AG09319 (cell line): Measurements from ENCODE around the gene CELA3A.
"Not testable (repeated sequence)": the region's sequence is repeated elsewhere in the genome, so short reads cannot be mapped to it uniquely, and the experiment has no call there.

Experiments used
- DNase-seq: peaks from one replicate; pipeline ENCODE4 v3.0.0-alpha.2; 2010; ENCODE audit warnings: low read depth; ENCODE audit errors: extremely low read depth
- TF ChIP-seq, protein P1 (sequence below): IDR thresholded peaks from 2 replicates; pipeline ENCODE4 v1.5.1; 2011; ENCODE audit warnings: low read depth, mild to moderate bottlenecking, inconsistent platforms, low read length, moderate library complexity

Gene CELA3A

DNA sequence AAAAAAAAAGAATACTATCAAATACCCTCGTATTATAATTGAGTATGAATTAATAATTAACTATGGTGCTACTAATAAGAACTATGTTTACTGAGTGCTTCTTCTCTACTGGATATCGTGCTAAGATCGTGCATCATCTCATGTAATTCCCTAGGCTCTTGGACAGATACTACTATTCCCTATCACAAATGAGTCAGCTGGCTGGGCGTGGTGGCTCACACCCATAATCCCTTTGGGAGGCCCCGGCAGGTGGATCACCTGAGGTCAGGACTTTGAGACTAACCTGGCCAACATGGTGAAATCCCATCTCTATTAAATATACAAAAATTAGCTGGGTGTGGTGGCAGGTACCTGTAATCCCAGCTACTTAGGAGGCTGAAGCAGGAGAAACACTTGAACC lies 15.6 kb upstream of the CELA3A start:
- not testable (repeated sequence) for DNase-seq

DNA sequence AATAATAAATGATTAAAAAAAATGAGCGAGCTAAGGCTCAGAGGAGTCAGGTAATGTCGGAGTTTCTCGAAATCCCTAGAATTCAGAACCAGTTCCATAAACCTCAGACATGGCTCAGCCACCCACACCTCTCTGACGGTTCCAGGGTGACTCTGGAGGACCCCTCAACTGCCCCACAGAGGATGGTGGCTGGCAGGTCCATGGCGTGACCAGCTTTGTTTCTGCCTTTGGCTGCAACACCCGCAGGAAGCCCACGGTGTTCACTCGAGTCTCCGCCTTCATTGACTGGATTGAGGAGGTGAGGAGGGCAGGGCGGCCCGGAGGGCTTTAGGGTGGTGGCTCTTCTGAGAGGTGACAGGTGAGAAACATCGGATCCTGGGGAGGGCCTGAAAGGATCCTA lies 15.1 kb upstream of the CELA3A start:
- DNase-seq: not testable (repeated sequence)

DNA sequence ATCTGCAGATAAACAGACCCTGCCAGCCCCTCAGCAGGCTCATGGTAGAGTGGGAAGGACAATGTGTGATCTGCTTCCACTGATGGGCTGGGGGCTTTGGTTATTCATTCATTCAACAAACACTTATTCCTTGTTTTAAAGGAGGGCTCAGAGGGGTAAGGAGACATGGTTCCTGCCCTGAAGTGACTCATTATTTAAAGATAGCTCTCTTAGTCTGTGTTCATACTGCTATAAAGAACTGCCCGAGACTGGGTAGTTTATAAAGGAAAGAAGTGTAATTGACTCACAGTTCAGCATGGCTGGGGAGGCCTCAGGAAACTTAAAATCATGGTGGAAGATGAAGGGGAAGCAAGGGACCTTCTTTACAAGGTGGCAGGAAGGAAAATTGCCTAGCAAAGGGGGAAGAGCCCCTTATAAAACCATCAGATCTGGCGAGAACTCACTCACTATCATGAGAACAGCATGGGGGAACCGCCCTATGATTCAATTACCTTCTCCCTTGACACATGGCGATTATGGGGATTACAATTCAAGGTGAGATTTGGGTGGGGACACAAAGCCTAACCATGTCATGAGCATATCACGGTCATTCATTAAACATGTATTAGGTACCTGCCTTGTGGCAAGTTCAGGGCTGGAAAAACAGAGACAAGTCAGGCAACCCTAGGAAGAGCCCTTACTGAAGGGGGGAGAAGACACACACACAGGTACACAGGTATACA lies 11.6 kb upstream of the CELA3A start:
- not testable (repeated sequence) for DNase-seq

DNA sequence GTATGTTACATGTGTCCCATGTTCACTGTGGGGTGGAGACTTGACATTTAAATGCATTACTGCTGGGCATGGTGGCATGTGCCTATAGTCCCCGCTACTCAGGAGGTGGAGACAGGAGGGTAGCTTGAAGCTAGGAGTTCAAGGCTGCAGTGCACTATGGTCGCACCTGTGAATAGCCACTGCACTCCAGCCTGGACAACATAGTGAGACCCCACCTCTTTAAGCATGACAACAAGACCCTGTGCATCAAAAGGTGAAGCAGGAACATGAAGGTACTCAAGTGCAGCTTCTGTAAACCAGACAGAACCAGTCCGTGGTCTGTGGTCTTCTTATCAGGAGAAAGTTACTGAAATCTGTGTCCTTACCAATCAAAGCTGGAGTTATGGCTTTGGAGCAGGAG lies 9.3 kb upstream of the CELA3A start:
- DNase-seq: not testable (repeated sequence)

DNA sequence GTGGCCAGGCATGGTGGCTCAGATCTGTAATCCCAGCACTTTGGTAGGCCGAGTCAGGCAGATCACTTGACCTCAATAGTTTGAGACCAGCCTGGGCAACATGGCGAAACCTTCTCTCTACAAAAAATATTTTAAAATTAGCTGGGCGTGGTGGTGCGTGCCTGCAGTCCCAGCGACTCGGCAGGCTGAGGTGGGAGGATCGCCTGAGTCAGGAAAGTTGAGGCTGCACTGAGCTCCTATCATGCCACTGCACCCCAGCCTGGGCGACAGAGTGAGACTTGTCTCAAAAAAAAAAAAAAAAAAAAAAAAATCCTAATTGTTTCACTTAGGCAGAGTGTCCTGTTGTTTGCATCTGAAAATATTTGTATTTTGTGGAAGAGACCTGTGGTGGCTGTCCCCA lies 6.7 kb upstream of the CELA3A start:
- DNase-seq: not testable (repeated sequence)

DNA sequence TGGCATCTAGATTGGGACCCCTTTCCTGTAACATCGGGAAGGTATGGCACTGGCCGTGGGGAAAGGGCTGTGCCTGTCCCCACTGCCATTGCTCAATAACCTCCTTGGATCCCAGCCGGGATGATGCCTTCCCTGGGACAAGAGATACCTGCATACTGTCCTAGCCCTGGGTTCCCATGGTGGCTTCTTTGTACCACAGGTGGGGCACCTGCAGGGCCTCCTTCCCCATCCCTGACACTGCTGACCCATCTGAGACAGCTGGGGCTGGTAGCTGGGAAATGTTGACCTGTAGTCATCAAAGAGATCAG lies 4.8 kb upstream of the CELA3A start:
- DNase-seq: not testable (repeated sequence)

DNA sequence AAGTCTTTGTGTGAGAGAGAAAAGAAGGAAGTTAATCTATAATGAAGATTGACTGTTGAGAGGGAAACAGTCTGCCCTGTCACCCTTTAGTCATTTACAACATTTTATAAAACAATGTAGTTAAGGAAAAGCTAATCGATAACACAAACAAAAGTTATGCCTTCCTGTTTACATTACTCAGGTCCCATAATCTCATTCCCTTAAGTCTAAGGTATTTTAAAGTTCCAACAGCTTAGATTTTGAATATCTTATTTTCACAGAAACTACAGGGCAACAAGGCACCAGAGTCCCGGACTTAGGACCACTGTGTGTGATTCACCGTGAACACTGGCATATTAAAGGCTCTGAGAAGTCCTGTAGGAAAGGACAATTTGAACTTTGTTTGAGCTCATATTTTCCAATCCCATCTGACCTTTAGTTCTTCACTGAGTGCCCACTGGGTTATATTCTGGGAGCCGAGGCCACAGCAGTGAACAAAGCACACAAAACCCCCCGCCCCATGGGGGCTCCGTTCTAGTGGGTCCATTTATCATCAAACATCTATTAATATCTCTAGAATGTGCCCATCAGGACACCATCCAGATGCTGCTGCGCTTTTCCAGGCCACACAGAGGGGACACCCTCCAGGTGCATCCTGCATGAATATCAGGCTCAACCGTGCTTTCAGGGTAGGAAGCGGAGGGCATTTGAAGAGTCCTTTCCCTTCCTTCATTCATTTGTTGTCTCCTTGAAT lies 3.4 kb upstream of the CELA3A start:
- DNase-seq: not testable (repeated sequence)

DNA sequence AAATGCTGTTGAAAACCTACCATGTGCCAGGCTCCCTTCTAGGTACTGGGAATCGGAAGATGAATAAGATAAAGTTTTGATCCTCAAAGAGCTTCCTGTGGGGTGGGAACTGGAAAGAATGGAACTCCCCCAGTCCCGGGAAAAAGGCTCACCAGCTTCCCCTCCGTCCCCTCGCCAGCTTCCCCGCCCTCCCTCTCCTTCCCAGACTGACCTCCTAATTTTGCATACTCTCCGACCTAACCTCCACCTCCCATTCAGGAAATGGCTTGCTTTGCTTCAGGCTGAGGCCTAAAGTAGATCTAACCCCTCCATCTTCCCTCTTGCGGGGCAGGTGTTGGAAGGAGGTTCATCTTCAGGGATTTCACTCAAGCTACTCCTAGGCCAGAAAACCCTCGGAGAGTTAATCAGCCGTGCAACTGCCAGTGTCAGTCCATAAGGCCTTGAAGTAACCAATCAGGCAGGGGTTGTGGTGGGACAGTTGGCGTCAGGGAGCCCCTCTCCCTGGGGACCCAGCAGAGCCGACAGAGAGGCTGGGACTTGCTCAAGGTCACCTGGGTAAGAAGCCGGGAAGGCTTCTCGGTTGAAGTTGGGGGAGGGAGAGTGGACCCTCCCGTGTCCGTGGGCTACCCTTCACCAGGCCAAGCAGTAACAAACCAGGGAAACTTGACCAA lies 2.7 kb upstream of the CELA3A start:
- not testable (repeated sequence) for DNase-seq

DNA sequence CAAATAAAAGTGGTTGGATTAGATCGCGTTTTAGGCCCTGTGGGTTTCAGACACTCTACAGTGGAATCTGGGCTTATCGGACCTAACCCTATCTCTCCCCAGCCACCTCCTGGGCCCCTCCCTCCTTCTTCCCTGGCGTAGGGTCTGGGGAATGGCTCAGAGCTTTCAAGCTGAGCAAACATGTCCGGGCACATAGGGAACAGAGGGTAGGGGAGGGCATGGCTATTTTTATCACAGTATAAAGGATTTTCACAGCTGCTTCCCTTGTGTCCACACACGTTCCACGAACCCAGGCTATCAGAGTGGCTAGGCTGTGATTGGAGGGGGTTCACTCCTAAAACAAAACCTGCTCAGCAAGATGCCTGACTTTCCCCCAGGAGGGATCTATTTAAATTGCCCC lies 1.8 kb upstream of the CELA3A start:
- DNase-seq: not testable (repeated sequence)

DNA sequence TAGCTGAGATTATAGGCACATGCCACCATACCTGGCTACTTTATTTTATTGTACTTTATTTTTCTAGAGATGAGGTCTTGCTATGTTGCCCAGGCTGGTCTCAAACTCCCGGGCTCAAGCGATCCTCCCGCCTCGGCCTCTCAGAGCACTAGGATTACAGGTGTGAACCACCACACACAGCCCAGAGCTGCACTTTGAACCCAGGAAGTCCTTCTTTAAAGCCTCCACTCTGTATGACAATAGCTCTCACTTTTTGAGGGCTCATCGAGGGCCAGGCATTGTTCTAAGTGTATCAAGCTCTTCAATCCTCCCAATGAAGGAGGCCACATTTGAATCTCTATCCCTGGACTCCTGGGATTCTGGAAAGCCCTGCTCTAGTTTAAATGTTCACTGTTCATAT lies 1.0 kb downstream of the CELA3A start:
- DNase-seq: not testable (repeated sequence)

DNA sequence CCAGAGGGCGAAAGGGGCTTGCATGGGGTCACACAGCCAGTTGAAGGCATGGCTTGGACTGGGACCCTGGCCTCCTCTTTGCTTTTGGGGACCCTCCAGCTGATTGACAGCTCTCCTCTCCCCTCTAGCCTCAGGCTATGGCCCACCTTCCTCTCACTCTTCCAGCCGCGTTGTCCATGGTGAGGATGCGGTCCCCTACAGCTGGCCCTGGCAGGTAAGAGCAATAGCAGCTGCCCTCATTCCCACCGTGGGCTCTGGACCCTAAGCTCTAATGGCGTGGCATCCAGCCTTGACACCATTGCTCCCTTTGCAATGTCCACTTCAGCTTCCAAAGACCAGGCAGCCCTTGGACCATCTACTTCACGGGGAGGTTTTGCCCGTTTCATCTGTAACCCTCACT lies 1.4 kb downstream of the CELA3A start:
- not testable (repeated sequence) for DNase-seq

DNA sequence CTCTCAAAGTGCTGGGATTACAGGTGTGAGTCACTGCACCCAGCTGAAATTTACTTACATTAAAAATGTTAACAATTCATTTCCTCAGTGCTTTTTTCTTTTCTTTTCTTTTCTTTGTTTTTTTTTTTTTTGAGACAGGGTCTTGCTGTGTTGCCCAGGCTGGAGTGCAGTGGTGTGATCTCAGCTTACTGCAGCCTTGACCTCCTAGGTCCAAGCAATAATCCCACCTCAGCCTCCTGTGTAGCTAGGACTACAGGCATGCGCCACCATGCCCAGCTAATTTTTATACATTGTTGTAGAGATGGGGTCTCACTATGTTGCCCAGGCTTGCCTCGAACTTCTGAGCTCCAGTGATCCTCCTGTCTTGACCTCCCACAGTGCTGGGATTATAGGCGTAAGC lies 2.5 kb downstream of the CELA3A start:
- not testable (repeated sequence) for DNase-seq

DNA sequence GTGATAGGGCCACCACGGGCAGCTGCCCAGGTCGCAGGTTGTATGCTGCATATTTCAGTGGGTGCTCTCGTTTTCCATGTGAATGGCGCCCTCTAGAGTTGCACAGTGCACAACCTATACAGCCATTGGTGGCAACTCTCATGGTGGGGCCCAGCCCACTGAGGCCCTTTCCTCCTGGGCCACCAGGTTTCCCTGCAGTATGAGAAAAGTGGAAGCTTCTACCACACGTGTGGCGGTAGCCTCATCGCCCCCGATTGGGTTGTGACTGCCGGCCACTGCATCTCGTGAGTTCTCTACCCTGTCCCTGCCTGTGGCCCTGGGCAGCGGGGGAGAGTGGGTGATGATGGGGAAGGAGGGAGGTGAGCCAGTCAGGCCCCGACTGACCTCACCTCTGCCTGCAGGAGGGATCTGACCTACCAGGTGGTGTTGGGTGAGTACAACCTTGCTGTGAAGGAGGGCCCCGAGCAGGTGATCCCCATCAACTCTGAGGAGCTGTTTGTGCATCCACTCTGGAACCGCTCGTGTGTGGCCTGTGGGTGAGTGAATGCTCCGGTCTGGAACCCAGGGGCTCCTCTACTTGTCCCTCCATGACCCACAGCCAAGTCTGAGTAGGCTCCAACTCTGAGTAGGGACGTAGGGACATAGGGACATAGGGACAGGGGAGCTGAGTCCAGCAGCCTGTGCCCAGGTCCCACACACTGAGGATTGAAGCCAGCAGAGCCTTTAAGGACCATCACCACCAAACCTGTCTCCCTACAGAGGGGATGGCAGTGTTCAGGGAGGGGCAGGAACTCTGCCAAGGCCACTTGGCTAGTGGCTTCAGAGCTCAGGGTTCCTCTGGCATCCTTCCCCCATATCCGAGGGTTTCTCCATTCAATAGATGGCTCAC lies 4.0 kb downstream of the CELA3A start:
- TF ChIP-seq, protein P1, sequence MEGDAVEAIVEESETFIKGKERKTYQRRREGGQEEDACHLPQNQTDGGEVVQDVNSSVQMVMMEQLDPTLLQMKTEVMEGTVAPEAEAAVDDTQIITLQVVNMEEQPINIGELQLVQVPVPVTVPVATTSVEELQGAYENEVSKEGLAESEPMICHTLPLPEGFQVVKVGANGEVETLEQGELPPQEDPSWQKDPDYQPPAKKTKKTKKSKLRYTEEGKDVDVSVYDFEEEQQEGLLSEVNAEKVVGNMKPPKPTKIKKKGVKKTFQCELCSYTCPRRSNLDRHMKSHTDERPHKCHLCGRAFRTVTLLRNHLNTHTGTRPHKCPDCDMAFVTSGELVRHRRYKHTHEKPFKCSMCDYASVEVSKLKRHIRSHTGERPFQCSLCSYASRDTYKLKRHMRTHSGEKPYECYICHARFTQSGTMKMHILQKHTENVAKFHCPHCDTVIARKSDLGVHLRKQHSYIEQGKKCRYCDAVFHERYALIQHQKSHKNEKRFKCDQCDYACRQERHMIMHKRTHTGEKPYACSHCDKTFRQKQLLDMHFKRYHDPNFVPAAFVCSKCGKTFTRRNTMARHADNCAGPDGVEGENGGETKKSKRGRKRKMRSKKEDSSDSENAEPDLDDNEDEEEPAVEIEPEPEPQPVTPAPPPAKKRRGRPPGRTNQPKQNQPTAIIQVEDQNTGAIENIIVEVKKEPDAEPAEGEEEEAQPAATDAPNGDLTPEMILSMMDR: peak; percentile 17
- not testable (repeated sequence) for DNase-seq

DNA sequence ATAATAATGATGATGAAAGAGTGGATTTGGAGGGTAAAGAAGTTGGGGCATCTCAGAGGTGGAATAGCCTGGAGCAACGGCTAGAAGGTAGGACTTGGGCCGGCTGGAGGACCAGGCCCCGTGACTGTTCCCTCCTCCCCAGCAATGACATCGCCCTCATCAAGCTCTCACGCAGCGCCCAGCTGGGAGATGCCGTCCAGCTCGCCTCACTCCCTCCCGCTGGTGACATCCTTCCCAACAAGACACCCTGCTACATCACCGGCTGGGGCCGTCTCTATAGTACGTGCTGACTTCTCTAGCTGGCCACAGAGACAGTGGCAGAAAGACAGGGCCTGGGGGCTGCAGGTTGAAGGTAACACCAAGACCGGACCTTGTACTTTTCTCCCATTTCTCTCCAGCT lies 5.3 kb downstream of the CELA3A start:
- not testable (repeated sequence) for DNase-seq

DNA sequence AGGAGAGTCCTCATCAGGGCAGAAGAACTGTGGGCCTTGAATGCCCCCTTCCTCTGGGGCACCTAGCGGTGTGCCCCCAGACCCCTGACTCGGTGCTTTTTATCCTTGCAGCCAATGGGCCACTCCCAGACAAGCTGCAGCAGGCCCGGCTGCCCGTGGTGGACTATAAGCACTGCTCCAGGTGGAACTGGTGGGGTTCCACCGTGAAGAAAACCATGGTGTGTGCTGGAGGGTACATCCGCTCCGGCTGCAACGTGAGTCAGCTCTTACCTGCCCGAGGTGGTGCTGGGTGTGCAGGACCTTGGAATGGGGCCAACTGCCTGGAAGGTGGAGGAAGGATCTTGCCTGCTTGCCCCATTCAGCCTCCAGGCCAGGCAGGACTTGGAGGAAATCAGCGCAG lies 5.8 kb downstream of the CELA3A start:
- not testable (repeated sequence) for DNase-seq

DNA sequence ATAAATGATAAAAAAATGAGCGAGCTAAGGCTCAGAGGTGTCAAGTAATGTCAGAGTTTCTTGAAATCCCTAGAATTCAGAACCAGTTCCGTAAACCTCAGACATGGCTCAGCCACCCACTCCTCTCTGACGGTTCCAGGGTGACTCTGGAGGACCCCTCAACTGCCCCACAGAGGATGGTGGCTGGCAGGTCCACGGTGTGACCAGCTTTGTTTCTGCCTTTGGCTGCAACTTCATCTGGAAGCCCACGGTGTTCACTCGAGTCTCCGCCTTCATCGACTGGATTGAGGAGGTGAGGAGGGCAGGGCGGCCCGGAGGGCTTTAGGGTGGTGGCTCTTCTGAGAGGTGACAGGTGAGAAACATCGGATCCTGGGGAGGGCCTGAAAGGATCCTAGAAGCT lies 8.1 kb downstream of the CELA3A start:
- not testable (repeated sequence) for DNase-seq

DNA sequence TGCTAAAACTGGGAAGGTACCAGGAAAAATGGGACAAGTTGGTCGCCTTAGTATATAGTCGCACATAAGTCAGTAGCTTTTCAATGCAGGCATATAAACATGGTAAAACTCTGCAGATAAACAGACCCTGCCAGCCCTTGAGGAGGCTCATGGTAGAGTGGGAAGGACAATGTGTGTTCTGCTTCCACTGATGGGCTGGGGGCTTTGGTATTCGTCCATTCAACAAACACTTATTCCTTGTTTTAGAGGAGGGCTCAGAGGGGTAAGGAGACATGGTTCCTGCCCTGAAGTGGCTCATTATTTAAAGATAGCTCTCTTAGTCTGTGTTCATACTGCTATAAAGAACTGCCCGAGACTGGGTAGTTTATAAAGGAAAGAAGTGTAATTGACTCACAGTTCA lies 11.3 kb downstream of the CELA3A start:
- not testable (repeated sequence) for DNase-seq

DNA sequence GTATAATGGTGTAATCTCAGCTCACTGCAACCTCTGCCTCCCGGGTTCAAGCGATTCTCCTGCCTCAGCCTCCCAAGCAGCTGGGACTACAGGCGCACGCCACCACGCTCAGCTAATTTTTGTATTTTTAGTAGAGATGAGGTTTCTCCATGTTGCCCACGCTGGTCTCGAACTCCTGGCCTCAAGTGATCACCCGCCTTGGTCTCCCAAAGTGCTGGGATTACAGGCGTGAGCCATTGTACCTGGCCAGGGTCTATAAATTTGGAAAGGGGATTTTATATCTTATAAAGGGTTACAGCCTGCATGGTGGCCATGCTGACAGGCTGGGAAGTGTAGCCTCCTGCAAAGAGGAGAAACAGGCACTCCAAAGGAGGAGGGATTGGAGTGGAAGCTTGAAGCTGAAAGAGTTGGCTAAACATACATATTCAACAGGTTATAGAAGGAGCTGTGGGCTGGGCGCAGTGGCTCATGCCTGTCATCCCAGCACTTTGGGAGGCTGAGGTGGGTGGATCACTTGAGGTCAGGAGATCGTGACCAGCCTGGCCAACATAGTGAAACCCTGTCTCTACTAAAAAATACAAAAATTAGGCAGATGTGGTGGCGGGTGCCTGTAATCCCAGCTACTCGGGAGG lies 13.2 kb downstream of the CELA3A start:
- not testable (repeated sequence) for DNase-seq
